HG02973 (cell line): Measurements from ENCODE around the gene FIGNL1.

Experiments
- ATAC-seq: cut with Tn5 transposase; IDR thresholded peaks from one replicate; pipeline ENCODE4 v1.9.1; 2021; ENCODE audit warnings: moderate library complexity; ENCODE audit not compliant: unreplicated experiment

The FIGNL1 gene

DNA sequence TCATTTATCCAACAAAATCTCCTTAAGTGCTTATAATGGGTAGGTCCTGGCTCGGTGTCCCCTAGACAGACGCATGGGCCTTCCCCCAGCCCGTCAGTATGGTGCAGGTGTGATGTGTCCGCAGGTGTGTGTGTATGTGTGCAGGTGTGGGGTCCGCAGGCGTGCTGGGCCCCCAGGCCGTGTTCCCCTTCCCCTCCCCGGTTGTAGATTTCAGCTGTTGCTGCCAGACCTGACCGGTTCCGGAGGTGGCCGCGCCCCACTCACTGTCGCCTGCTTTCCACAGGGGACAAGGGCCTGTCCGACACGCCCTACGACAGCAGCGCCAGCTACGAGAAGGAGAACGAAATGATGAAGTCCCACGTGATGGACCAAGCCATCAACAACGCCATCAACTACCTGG, 50.5 kb downstream of the FIGNL1 start:
- ATAC-seq = no peak

DNA sequence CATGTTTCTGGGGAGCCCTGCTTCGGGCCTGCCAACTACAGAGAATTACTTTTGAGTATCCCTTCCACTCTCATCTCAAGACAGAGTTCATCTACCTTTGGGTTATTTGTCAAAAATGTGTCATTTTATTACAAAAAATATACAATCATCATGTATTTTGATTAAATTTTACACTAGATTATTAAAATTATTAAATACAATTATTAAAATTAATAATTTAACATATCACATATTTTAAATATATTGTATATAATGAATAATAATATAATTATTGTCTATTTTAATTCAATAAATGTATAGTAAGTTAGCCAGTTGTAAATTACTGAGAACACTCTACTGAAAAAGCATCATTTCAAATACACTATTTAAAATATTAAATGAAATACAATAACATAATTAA, 50.9 kb downstream of the FIGNL1 start:
- ATAC-seq = no peak

DNA sequence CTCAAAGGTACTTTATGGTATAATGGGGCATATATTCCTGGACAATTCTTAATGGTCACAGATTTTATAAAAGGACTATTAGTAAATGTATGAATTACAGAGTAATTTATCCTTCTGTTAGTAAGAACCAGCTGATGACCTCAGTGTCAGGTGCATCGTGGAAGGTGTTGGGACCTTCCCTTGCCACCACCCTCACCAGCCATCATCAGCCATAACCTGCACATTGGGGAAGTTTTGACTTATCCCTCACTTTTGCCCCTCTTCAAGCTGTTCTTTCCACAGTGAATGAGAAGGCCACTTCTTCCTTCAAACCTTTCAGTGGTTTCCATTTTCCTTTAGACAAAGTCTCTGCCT, 52.2 kb downstream of the FIGNL1 start:
- no peak for ATAC-seq

DNA sequence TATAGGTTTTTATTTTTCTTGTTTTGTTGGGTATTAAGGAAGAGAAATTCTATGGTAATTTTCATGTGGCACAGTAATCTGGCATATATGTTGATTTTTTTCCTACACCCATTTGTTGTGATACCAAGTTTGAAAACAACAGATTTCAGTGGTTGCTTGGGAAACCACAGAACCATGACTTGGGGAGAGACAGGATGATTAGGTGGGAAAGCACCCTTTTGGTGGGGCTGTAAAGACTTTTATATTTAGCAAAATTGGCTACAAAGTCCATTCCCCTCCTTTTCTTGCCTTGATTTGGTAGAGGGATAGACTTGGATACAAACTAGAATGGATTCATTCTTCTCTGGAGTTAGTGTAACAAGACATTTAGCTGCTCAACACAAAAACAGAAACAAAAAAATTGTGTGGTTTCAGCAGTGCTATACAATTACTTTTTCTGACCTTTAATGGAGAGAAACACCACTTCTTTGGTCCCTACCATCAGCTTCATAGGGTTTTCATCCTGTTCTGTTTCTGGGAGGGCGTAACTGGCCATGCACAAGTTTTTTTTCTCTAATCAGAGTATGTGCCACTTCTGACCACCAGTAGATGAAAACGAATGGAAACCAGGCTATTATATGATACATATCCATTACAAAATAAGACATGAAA, 52.7 kb downstream of the FIGNL1 start:
- peak; percentile 63 for ATAC-seq

DNA sequence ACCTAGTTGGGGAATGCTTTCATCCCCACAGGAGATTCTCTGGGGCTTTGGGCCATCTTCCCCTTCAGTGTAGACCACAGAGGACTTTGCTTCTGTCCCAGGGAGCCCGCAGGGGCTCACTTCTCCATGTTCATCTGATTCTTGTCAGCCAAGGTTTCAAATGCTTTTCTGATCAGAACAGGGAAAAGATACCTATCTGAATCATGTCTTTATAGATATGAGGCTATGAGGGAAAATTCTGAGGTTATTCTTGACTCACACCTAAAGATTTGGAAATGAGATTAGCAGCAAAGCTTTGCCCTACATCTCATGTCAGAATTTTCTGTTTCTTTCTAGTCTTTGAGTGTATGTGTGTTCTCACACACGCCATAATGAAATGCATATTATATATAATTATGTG, 53.3 kb downstream of the FIGNL1 start:
- no peak for ATAC-seq

DNA sequence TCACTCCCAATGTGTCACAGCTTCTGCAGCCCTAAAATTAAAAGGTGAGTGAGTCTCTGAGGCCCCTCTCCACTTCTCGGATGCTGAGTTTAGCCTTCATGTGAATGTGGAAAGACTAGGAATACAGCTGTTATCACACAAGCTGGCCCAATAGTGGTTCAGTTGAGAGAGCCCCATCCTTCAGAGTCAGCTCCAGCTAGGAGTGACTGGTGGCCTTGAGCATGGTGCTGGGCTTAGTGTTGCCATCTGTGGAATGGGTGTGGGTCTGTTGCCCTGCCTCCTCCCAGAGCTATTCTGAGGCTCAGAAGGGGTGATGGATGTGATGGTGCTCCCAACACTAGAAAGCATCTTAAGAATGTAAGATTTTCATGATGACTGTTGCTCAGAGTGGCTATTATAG, 55.8 kb downstream of the FIGNL1 start:
- ATAC-seq = no peak
